OCI-LY1 (cell line): Measurements from ENCODE around the gene OPA1.

ENCODE experiments used
- CTCF ChIP-seq: fragments of 200-600 bp; sonication (generic), shearing (Covaris generic); IDR thresholded peaks from 2 replicates; pipeline ENCODE4 v1.5.1; 2017; ENCODE audit warnings: mild to moderate bottlenecking, antibody characterized with exemption, low read length, moderate library complexity, mixed read lengths
- EZH2 ChIP-seq: fragments of 200-600 bp; sonication (generic), shearing (Covaris generic); IDR thresholded peaks from 2 replicates; pipeline ENCODE4 v1.8.0; 2017; ENCODE audit warnings: borderline replicate concordance, mixed run types, mild to moderate bottlenecking, antibody characterized with exemption, low read length, moderate library complexity, mixed read lengths

GRCh38 chr3:193702967-193703366, 110.0 kb downstream of the OPA1 start:
- no peak for TF ChIP-seq CTCF
- no peak for TF ChIP-seq EZH2
